HCEC 1CT (cell line): ENCODE data around the gene NEXMIF.
"Not testable (repeated sequence)": the region's sequence is repeated elsewhere in the genome, so short reads cannot be mapped to it uniquely, and the experiment has no call there.

Experiments
- DNase-seq: peaks from one replicate; pipeline ENCODE4 v3.0.0-alpha.2; 2017

Gene NEXMIF

DNA sequence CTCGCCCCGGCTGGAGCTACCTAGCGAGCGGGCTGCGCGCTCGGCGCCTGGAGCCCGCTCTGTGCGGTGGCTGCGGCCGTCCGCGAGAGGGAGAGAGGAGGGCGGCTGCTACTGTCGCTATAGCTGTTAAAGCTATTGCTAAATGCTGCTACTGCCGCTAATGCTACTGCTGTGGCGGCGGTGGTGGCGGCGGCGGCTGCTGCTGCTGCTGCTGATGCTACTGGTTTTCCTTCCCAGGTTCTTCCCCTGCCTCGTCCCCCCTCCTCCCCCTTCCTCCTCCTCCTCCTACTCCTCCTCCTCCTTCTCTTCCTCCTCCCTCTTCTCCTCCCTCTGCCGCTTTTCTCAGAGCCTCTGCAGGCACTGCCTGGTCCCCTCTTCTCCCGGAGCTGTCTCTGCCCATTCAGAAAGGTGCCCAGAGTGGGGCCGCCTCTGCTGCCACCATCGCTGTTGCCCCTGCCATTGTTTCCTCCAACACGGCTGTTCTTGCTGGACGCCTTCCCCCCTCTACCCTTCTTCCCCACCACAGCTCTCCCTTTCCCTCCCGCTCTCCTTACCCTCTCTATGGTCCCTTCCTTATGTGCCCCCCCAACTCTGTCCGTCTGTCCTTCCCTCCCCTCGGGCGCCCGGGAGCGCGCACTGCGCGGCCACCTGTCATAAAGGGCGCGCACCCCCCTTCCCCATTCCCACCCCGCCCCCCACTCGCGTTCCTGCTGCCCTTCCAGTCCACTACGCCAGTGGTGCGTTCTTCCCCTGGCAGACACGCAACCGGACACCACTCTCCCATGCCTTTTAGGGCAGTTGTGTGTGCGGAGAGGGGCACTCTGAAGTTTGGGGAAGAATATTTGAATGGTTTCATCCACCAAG, at the start of gene NEXMIF:
Gene NEXMIF (minus strand): TSS at position 228 of the 864 bp plus-strand sequence.
- no peak for DNase-seq

DNA sequence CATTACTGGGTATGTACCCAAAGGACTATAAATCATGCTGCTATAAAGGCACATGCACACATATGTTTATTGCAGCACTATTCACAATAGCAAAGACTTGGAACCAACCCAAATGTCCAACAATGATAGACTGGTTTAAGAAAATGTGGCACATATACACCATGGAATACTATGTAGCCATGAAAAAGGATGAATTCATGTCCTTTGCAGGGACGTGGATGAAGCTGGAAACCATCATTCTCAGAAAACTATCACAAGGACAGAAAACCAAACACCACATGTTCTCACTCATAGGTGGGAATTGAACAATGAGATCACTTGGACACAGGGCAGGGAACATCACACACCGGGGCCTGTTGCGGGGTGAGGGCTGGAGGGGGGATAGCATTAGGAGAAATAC, 36.7 kb upstream of the NEXMIF start:
- not testable (repeated sequence) for DNase-seq

DNA sequence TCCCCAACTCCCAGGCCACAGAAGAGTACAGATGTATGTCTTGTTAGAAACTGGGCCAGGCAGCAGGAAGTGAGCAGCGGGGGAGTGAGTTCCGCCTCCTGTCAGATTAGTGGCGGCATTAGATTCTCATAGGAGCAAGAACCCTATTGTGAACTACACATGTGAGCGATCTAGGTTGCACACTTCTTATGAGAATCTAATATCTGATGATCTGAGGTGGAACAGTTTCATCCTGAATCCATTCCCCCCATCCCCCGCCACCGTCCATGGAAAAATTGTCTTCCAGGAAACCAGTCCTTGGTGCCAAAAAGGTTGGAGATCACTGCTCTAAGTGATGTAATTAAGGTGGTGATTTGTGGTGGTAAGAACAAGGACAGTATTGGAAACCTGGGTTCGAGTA, 24.5 kb upstream of the NEXMIF start:
- no peak for DNase-seq

DNA sequence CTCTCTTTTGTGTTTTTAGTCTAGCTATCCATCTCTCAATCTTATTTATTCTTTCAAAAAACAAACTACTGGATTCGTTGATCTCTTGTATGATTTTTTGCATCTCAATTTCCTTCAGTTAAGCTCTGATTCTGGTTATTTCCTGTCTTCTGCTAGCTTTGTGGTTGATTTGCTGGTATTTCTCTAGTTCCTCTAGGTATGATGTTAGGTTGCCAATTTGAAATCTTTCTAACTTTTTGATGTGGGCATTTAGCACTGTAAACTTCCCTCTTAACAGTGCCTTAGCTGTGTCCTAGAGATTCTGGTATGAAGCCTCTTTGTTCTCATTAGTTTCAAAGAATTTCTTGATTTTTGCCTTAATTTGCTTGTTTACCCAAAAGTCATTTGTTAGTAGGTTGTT, 15.2 kb upstream of the NEXMIF start:
- DNase-seq, result no peak

DNA sequence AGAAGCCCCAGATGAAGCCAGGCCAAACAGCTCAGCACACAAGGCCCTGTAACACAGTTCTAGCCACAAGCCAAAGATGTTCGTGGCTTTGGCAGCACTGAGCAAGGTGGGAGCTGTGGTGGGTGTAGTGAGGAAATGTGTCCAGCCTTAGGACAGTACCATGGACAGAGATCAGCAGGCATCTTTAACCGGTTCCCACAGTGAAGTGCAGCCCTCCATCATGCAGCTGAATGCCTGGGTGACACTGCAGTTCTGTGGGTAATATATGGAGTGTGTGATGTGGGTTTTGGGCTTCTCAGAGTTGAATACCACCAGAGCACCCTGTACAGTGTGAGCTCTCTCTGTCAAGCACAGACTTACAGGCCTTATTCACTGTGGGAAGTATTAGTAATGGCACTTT, 6.0 kb upstream of the NEXMIF start:
- no peak for DNase-seq

DNA sequence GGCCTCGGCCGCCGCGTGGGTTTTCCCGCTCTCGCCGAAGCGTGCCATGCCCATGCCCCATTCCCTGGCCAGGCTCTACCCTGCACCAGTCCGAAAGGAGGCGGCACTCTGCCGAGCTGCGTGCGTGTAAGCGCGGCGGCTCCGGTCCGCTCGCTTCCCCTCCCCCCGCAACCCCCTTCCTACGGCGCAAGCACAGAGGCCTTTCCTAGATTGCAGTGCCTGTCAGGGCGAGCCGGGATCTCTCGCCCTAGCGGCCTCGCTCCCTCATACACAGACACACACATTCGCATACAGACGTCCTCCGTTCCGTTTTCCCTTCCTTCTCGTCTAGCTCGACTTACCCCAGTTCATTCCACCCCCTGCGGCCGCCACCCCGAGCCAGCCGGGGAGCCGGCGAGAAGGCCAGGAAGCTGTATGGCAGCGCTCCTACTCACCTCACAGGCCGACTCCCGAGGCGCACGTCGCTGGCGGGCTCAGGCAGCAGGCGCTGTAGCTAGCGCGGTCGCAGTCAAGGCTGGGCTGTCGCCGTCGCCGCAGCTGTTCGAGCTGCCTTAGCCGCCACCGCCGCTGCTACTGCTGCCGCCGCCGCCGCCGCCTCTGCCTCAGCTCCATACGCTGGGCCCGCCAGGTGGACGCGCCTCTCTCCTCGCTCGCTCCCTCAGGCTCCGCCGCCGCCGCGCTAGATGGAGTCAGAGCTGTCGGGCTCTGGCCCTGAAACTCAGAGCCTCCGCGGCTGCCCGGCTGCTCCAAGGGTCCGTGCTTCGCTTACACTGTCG, 615 bp downstream of the NEXMIF start:
- DNase-seq, result no peak

DNA sequence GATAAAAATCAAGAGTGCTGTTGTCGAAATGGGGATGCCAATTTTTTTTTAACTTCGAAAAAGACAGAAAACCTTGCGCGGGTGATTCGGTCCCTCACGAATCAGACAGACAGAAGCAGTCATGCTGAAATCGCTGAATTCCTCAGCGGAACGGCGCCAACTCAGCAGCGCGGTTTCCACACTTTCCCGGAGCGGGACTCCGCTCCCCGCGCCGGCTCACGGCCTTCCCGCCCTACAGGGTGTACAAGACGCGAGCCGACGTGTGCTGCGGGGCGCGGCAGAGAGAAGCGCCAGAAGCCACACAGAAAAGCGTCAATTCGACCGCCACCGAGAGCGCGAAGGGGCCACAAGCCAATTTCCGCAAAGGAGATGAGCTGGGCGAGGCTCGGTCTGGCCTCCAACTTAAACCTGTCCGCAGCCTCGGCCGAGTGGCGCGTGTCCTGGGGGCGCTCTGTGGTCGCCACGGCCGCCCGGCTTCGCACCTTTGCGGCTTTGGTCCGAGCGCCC, 1.3 kb downstream of the NEXMIF start:
- DNase-seq, result no peak

DNA sequence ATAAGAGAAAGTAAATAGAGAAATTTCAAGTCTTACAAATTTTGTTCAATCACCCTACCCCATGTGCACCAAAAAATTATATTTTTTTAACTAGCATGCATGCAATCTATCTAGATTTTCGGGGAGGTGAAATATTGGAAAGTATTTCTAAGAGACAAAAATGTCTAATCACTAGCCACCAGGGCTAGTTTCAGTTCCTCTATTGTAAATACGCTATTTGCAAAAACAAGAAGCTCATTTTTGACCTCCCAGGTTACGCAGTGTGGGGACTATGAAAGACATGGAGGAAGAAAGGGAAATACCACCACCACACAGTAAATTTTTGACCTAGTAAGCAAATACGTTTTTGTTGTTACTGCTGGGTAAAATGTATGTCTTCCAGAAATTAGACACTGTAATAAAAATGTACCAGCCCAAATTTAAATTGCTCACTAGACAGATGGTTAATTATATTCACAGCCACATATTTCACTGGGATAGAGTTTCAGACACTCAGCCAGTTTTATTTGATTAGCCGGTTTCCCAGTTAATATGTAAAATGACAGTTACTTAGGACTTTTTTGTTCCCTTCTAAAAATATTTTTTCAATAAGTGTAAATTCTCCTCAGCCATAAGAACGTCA, 2.2 kb downstream of the NEXMIF start:
- DNase-seq, result no peak

DNA sequence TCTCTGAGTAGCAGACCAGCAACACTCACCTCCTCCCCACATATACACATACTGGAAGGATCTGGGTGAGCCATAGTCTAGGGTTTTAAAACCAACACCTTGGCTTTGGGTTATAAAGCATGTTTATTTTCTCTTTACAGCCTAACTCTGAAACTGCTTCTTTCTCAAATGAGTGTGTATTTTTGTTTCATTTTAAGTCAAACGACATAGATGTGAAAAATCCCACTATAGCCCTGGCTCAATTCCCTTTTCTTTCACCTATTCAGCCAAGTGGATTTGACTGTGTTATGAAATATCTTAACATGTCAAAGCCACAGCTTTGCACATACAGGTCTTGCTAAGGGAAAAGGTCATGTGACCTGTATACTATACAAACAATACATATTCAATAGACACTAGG, 13.8 kb downstream of the NEXMIF start:
- no peak for DNase-seq

DNA sequence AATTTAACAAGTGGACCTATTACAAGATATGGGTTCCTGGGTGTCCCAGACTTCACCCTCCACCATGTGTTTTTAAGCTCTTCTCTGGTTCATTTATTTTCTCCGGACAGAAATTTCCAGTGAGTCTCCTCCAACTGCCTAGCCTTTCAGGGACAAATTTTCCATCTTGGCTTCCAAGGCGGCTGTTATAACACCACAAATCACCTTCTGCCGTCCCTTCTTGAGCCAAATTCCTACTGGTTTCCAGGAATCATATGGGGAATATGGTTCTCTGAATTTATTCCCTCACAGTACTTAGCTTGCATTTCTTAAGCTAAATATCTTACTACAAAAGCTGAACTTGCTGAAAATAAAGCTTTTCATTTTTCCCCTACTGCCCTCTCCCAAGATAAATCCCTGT, 18.8 kb downstream of the NEXMIF start:
- no peak for DNase-seq

DNA sequence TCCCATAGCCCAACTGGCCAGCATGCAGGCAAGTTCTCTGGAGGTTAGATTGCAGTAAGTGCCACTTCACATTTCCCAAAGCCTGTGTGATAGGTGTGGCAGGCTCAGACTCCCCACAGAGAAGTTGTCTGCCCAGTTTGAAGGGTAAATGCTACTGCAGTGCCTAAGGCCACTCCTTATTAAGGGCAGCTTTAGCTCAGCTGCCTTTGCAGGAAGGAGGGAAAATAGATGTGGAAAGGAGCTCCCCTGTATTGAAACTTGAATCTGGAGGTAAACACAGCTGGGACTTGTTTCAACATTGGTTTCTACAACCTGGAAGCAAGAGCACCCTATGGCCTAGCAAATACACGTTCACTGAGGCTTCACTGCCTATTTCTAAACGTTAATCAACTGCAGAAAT, 22.4 kb downstream of the NEXMIF start:
- no peak for DNase-seq

DNA sequence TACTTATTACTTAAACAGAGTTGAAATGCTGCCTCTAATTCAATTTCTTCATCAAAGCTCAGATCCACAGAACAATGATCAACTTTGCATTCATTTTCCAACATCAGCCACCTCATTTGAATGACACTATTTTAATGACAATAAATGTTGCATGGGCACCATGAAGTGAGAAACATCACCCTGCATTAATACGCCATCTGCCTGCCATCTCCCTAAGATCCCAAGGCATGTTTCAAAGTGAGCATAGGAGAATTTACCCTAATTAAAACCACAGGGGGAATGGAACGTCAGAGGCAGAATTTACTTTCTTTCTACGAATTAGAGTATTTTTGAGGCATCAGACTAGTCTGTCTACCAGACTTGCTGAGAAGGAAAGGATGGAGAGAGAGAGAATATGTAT, 32.7 kb downstream of the NEXMIF start:
- no peak for DNase-seq

DNA sequence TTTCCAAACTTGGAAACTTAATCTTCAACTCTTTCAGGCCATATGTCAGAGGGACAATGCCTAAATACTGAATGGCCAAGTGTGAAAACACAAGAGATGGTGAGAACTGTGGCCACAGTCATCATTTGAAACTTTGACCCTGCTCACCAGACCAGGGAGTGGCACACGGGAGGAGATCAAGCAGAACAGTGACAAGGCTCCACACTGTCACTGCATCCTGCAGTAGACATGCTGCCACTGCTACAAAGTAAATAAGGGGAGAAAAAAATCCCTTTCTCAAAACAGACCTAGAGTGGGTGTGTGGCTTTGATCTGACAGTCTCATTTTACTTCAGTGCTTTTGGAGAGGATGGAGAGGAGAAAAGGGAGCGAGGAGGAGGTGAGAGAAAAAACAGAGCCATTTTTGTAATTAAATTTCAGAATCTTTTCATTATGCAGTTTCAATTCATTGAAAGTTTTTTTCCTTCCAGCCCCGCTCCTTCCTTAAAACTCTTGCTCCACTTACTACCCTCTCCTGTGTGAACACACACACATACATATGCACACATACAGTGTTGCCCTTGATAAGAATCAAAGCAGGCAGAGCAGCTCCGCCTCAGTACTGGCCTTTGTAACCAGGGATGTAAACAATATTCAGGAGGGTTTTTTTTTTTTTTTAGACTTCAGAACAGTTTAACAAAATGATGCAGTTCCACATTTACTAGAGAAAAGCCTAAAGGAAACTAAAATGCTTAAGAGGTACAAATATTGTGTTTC, 34.4 kb downstream of the NEXMIF start:
- no peak for DNase-seq

DNA sequence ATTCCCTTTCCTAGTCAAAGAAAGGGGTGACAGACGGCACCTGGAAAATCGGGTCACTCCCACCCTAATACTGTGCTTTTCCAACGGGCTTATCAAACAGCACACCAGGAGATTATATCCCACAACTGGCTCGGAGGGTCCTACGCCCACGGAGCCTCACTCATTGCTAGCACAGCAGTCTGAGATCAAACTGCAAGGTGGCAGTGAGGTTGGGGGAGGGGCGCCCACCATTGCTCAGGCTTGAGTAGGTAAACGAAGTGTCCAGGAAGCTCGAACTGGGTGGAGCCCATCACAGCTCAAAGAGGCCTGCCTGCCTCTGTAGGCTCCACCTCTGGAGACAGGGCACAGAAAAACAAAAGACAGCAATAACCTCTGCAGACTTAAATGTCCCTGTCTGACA, 42.9 kb downstream of the NEXMIF start:
- DNase-seq, result not testable (repeated sequence)

DNA sequence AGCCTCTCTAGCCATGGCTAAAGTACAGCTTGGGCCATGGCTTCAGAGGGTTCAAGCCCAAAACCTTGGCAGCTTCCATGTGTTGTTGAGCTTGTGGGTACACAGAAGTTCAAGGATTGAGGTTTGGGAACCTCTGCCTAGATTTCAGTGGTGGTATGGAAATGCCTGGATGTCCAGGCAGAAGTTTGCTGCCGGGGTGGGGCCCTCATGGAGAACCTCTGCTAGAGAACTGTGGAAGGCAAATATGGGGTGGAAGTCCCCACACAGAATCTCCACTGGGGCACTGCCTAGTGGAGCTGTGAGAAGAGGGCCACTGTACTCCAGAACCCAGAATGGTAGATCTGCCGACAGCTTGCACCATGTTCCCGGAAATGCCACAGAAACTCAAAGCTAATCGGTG, 59.5 kb downstream of the NEXMIF start:
- no peak for DNase-seq

DNA sequence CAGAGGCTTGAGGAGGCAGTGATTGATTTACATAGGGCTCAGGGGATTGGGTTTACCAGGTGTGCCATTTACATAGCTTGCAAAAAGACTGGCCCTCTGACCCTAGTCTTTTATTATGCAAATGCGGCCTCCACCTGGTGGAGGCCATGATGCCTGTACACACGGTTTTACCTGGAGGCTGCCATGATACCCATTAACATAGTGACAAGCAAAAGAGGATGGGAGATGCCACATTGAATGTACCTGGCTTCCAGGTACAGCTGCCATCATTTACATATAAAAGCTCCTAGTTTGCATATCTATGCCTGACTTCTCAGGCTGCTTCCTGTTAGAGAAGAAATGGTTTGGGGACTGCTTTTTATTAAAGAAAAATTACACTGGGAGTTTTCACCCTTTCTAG, 72.0 kb downstream of the NEXMIF start:
- no peak for DNase-seq

DNA sequence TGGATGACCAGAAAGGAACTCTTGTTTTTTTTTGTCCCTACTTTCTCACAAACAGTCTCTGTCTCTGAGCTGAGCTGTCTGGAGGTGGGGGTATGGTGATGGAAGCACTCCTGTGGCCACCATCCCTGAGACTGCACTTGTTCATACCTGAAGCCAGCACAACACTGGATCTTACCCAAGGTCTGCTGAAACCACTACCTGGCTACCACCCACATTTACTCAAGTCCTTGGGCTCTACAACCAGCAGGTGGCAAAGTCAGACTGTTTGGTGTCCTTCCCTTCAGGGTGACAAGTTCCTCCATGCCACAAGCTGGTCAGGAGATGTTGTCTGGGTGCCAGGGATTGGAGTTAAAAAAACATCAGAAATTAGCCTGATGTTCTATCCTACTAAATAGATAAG, 89.7 kb downstream of the NEXMIF start:
- no peak for DNase-seq

DNA sequence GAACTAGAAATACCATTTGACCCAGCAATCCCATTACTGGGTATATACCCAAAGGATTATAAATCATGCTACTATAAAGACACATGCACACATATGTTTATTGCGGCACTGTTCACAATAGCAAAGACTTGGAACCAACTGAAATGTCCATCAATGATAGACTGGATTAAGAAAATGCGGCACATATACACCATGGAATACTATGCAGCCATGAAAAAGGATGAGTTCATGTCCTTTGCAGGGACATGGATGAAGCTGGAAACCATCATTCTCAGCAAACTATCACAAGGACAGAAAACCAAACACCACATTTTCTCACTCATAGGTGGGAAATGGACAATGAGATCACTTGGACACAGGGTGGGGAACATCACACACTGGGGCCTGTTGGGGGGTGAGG, 105.5 kb downstream of the NEXMIF start:
- DNase-seq, result not testable (repeated sequence)

DNA sequence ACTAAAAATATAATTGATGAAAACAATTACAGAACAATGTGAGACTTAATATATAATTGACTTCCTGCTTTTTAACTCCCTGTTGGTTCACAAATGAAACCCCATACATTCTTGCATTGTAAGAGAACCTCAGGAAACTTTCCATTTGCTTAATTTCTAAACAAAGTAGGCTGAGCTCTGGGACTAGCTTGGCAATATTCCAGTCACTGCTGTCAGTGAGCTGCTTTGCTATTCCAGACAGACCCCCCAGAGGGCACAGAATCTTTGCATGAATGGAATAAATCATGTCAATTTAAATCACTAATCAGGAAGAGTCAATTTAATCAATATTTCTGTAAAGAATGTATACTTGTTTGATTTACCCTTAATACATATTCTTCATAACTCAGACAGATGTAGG, 110.6 kb downstream of the NEXMIF start:
- no peak for DNase-seq

DNA sequence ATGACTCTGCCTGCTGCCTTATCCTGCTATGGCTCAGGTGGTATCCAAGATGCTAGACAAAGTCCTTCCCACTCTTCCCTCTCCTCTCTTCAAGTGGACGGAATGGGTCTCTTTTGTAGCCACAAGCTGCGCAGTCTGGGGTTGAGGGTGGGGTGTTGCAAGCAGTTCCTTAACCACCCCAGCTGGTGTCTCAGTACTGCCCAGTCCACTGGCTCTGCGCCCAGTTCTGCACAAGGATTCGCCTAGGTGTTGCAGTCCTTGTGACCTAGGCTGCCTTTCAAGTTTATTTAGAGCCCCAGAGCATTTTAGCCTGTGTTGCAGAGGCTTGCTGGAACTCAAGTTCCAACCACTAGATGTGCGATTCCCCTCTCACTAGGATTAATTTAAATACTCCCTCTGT, 120.7 kb downstream of the NEXMIF start:
- no peak for DNase-seq

DNA sequence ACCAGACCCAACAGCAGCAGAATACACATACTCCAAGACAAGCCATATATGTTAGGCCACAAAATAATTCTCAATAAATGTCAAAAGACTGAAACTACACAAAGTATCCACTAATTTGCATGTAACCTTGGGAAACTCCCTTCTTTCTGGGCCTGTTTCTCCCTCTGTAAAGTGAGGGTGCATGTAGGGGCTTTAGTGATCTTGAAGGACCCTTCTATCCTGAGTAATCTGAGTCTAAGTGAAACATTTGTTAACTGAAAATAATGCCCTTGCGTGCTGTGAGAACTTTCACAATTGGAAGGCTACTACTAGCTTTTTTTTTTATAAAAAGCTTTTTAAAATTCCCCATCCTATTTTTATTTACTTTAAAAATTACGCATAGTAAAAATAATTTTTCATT, 125.2 kb downstream of the NEXMIF start:
- DNase-seq, result no peak

DNA sequence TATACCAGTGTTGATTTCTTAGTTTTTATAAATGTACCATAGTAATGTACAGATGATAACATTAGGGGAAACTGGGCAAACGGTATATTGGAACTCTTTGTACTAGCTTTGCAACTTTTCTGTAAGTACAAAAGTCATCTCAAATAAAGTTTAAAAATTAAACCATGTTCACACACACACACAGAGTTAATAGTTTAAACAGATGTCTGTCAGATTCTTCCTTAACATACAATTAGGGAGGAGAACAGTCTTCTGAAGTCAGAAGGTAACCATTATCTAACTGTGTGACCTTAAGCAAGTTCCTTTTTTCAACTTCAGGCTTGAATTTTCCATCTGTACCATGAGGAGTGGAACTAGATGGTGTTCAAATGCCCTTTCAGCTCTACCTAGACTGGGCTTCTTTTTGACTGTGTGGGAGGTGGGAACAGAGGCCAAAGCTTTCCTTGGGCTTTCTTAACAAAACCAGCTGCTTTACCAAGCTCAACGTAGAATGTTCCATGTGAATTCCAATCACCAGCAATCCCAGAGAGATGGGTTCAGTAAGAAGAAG, 127.8 kb downstream of the NEXMIF start:
- DNase-seq, result no peak
